ENCODE data around the gene RALGPS1.

- TF ChIP-seq CTCF (IDR thresholded peaks at IDR 0.05; ENCODE audit: poor library complexity) (no peak), EZH2 (IDR thresholded peaks at IDR 0.05; ENCODE audit: borderline replicate concordance) (no peak)
Observed at GRCh38 chr9:126953041-126953809, 38.6 kb downstream of the RALGPS1 start.
